HuH-7 (cell line): ENCODE measurements around the gene MAGI2.
"Not testable (repeated sequence)": the region's sequence is repeated elsewhere in the genome, so short reads cannot be mapped to it uniquely, and the experiment has no call there.

Experiments
- DNase-seq: peaks from one replicate; pipeline ENCODE4 v3.0.0; 2011; ENCODE audit warnings: low spot score

Gene MAGI2

DNA sequence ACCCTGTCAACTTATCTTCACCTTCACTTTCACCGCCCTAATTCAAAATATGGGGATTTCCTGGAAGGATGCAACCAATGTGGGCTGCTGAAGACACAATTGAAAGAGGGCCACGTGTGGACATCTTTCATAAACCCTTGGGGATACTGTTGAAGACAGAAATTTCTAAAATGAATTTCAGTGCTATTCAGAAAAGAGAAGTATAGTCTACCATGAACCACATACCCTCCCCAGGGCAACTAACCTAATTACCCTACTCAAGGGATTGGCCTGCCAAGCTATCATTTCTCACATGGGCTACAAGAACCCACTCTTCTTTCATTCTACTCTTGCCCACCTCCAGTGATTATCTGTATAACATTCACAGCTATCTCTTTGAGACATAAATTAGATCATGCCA is 1428.9 kb downstream of the MAGI2 start:
- DNase-seq = no peak

- DNase-seq = no peak
Measured at GRCh38 chr7:78023191-78023590, 1430.3 kb downstream of the MAGI2 start.

DNA sequence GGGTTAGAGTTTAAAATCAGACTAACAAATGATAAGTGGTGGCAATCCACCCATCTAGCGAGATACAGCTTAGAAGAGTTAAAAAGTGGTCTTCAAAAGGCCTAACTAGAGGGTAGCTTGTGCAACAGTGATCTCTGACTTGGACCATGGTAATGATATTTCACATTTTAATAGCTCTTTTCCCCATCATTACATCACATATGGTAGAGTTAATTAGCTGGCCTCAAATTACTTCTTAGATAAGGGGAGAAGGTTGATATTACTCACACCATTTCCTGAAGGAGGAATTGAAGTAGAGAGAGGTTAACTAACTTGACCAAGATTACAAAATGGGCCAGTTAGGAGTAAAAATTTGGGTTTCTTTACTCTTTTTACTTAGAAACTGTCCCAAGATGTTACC is 1431.3 kb downstream of the MAGI2 start:
- no peak for DNase-seq

DNA sequence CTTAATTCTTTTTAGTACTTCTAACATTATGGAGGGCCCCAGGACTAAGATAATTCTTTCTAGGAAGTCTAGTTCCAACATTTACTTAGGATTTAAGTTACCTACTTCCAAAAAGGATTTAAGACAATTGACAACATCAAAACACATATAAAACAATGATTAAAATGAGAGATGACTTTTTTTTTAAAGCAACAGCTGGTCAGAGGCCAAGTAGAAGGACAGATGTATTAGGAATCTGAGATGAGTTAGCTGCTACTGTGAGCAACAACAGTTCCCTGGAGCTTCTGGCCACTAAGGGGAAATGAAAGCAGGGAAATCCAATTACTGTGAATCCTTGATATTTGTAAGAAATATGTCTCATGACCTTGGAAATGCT is 1432.6 kb downstream of the MAGI2 start:
- DNase-seq = no peak

- peak; percentile 55 for DNase-seq
Measured at GRCh38 chr7:78020136-78020873, 1433.2 kb downstream of the MAGI2 start.

- peak; percentile 78 for DNase-seq
Measured at GRCh38 chr7:78019447-78020135, 1433.9 kb downstream of the MAGI2 start.

DNA sequence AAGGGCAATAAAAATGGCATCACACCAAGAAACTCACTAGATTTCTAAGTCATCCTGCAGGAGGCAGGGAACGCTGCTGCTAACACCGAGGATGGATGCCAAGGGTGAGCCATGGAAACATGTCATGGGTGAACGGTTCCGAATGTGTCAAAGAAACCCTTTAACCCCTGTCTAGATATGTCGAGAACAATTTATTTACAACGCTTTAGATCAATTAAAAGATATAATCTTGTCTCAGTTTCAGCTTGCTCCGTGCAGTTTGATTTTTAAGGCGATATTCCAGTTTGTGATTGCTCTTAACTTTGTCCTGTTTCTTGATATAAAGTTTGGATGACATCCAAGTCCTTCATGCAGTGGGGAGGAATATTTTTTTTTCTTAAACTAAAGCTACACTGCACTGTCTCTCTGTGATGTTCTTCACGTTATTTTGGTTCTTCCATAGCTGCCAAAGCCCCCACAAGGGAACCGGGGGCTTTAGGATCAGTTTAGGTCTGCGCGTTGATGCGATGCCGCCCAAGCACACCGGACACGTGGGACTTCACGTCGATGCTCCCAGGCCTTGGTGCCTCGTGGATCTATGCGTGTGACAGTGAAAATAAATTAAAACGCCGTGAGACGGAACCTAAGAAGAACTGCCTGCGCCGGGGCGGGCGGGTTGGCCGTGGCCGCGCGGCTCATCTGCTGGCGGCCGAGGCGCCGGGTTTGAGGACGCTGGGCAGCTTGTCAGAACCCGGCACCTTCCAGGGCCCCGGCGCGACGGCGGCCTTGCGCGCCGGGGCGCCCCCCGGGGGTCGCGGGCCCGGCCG is 1434.6 kb downstream of the MAGI2 start:
- peak; percentile 10 for DNase-seq

DNA sequence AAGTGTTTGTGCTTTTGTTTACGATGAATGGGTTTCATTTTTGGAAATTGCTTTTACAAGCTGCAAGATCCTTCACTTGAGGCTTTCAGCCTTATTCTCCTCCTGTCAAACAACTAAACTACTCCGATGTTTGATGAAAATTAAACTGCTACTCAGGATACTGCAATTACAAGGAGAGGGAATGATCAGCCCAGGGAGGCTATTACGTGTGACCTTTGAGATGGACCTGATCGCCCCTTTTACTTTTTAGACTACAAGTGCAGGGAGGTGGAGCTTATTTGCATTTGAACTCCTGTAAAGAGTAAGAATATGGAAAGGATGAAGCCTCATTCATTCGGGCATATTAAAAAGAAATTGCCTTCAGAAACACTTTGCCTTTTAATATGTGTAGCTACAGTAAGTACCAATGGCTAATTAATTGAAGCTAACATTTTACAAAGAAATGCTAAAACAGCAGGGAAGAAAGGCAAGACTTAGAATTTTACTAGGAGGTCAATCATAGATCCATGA is 1435.8 kb downstream of the MAGI2 start:
- DNase-seq = no peak

DNA sequence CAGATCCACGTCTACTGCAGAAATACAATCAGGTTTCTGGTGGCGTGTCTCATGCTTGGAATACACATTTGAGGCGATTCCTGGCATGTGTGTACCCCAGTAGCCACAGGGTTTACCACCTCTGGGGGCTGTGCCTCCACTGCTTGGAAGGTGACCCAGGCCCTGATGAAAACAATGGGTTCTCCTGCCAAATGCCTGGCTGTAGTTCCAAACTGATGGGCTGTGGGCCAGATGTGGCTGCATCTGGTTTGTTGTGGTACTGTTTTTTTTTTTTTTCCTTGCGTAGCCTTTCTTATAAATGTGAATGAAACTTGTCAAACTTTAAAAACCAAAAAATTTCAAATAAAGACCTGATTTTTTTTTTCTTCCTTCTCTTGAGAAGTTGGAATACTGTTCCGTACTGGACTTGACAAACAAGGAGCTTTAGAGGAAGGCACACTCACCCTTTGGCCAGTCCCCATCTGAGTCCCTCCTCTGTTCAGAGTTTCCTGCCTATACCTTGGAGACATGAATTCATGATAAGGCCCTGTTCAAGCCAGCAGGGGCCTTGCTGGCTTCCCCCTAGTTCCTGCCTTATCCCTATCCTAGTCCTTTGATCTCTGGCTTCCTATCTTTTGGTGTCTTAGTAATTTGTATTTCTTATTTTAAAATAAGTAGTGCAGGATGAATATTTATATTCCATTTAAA is 1437.8 kb downstream of the MAGI2 start:
- no peak for DNase-seq

DNA sequence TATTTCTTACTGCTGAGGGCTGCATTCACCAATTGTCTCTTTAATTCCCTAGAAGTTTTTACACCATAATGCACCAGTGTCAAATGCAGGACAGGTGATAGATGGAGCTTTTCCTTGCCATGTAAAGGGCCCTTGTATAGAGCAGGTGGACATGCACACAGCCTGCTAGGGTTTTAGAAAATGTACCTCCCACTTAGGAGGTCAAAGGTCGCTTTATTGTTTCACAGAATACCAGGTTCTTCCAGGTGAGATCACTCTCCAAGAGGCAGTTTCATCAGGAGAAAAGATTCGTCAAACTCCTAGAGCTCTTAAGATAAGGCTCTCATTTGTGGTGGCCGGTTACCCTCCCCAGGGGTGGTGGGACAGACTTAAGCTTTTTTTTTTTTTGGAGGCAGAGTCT is 1439.1 kb downstream of the MAGI2 start:
- DNase-seq = no peak

DNA sequence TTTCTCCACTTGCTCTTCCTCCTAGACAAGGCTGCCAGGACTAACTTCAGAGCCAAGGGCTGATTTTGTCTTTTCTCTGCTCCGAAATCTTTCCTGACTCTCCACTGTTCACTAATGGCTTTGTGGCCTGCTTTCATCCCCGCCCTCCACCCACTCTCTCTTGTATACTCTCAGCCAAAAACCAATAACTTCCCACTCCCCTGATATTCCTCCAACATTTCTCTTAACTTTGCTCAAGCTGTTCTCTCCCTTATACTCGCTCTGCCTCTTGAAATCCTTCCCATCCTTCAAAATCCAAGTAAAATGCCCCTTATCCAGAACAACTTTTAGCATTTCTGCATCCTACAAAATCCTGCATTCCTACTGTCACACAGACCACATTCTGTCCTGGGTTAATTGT is 1440.1 kb downstream of the MAGI2 start:
- no peak for DNase-seq

DNA sequence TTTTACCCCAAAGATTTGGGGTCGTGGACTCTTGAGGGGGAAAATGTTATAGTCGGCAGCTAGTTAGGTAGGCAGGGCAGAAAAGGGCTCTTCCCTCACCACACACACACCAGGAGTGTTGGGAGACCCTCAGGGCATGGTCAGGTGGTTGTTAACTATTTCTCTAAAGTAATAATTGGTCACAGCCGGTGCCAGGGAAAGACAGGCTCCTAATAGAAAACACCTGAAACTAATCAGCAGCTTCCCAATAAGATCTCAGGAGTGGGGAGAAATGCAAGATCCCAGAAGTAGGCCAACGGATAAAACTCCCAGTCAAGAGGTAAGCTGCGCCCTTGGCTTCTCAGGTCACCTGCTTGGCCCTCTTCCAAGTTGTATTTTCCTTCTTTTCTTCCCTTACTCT is 1441.8 kb downstream of the MAGI2 start:
- DNase-seq = no peak

DNA sequence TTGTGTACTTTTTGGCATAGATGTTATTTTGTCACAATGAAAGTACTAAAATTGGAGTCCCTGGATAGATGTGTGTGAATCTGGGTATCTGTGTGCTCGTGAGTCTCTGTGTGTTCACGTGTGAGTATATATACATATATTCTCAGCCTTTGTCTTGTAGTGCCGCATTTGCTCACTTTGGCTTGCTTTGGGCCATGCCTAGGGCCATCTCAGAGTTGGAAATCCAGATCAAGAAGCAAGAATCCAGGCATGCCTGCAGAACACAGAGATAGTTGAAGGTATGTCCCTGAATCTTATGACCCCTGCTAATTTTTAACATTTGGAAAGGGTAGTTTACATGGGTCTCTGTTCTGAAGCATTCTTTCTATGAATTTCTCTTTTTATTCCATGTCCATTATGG is 1446.2 kb downstream of the MAGI2 start:
- DNase-seq = no peak

GRCh38 chr7:78006063-78006755 is 1447.3 kb downstream of the MAGI2 start:
- no peak for DNase-seq

DNA sequence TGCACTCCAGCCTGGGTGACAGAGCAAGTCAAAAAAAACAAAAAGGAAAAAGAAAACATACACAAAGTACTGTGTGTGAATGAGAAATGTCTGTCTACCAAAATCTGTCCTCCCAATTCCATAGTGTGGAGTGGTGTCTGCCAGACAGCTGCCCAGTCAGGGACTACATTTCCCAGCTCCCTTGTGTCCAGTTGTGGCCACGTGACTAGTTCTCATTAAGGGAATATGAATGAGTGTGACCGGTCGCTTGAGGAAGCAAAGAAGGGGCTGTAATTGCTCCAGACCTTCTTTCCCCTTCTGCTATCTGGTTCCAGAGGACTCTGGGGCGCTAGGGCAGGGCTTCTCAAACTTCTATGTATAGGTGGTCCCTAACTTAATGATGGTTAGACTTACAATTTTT is 1450.8 kb downstream of the MAGI2 start:
- DNase-seq = no peak

GRCh38 chr7:78002021-78002420 is 1451.4 kb downstream of the MAGI2 start:
- DNase-seq = no peak

- not testable (repeated sequence) for DNase-seq
Measured at GRCh38 chr7:77999168-77999567, 1454.3 kb downstream of the MAGI2 start.

- DNase-seq = no peak
Measured at GRCh38 chr7:77995717-77996116, 1457.8 kb downstream of the MAGI2 start.

DNA sequence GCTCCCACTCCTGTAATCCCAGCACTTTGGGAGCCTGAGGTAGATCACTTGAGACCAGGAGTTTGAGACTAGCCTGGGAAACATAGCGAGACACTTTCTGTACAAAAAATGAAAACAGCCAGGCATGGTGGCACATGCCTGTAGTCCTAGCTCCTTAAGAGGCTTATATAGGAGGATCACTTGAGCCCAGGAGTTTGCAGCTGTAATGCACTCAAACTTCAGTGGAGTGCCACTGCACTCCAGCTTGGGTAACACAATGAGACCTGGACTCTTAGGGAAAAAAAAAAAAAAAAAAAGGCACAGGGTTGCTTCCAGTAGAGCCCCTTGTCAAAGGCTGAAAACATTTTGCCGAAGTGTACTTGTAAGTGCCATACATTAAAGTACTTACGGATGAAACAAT is 1459.6 kb downstream of the MAGI2 start:
- DNase-seq = no peak

DNA sequence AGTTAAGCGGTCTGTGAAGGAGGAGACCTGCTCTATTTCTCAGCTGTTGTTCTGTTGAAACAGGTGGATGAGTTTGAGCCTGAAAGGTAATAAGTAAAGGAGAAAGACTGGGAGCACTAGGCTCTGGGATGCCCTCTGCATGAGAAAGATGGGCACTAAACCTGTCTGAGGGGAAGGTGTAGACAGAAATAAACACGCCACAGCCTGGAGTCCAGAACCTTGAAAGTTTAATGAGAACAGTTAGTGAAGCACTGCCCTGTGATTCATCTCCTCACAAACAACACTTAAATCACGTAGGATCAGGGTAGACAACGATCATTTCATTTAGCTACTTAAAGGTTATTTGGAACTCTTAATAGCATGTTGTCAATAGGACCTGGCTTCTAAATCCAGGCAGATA is 1461.8 kb downstream of the MAGI2 start:
- no peak for DNase-seq

GRCh38 chr7:77989981-77990566 is 1463.4 kb downstream of the MAGI2 start:
- DNase-seq = no peak
